OCI-LY7 (cell line): ENCODE data around the gene BAIAP2L1. TPM values are rescaled to one million over a fixed set of nuclear protein-coding genes. Genes with fewer than 3 reads are reported as not detected.

ENCODE experiments used
- BruUV-seq: library from RNA; stranded (reverse); fragments of 400-500 nt; replicated peaks from 2 replicates; lab custom pipeline; 2021; lab: Mats Ljungman, UMichigan
- CTCF ChIA-PET: fragments of 300-600 bp; sonication (Branson Sonifier 250); formaldehyde crosslinking; loops from one replicate; lab custom pipeline; 2022; ENCODE audit warnings: antibody characterized with exemption; ENCODE audit not compliant: unreplicated experiment; lab: Charles Lee
- POLR2A ChIA-PET: fragments of 300-600 bp; sonication (Branson Sonifier 250); formaldehyde crosslinking; loops from one replicate; lab custom pipeline; 2022; ENCODE audit warnings: antibody characterized with exemption; lab: Charles Lee
- DNase-seq: peaks from one replicate; pipeline ENCODE4 v3.0.0-alpha.2; 2015; ENCODE audit warnings: low spot score
- H2AFZ ChIP-seq: fragments of 200-600 bp; sonication (generic), shearing (Covaris generic); 2 replicates; pipeline ENCODE4 v1.6.1; 2014; ENCODE audit warnings: mild to moderate bottlenecking, antibody characterized with exemption, low read length, moderate library complexity
- H3K27ac ChIP-seq: fragments of 200-600 bp; sonication (generic); 2 replicates; pipeline ENCODE4 v1.5.1; 2014; ENCODE audit warnings: mixed run types, low read depth, mild to moderate bottlenecking, moderate library complexity, low read length, inconsistent platforms; ENCODE audit not compliant: poor library complexity, severe bottlenecking
- H3K36me3 ChIP-seq: fragments of 200-600 bp; sonication (generic); 2 replicates; pipeline ENCODE4 v1.6.1; 2014; ENCODE audit warnings: mild to moderate bottlenecking, antibody characterized with exemption, low read length, moderate library complexity, mixed read lengths; ENCODE audit not compliant: insufficient read depth
- H3K4me1 ChIP-seq: fragments of 200-600 bp; sonication (generic); 2 replicates; pipeline ENCODE4 v1.5.1; 2014; ENCODE audit warnings: mild to moderate bottlenecking, low read length; ENCODE audit not compliant: insufficient read depth, poor library complexity, severe bottlenecking
- H3K4me2 ChIP-seq: fragments of 200-600 bp; sonication (generic); 2 replicates; pipeline ENCODE4 v1.6.1; 2014; ENCODE audit warnings: mild to moderate bottlenecking, low read length
- H3K4me3 ChIP-seq: fragments of 200-600 bp; sonication (generic); 2 replicates; pipeline ENCODE4 v1.5.1; 2014; ENCODE audit warnings: mild to moderate bottlenecking, low read depth, low read length; ENCODE audit not compliant: poor library complexity, severe bottlenecking
- H3K79me2 ChIP-seq: fragments of 200-600 bp; sonication (generic); 2 replicates; pipeline ENCODE4 v1.6.1; 2016; ENCODE audit warnings: low read depth, mild to moderate bottlenecking, low read length, moderate library complexity, mixed read lengths; ENCODE audit not compliant: insufficient read depth
- H3K9me2 ChIP-seq: fragments of 200-600 bp; sonication (generic); 2 replicates; pipeline ENCODE4 v1.6.1; 2016; ENCODE audit warnings: mild to moderate bottlenecking, low read length, mixed read lengths; ENCODE audit not compliant: insufficient read depth
- H3K9me3 ChIP-seq: fragments of 200-600 bp; sonication (generic); 2 replicates; pipeline ENCODE4 v1.6.1; 2014; ENCODE audit warnings: mild to moderate bottlenecking, mixed run types, low read length, mixed read lengths
- H4K20me1 ChIP-seq: fragments of 200-600 bp; sonication (generic); 2 replicates; pipeline ENCODE4 v1.6.1; 2014; ENCODE audit warnings: mild to moderate bottlenecking, antibody characterized with exemption, low read length, moderate library complexity, mixed read lengths; ENCODE audit not compliant: insufficient read depth
- CTCF ChIP-seq: fragments of 200-600 bp; sonication (generic); conservative IDR thresholded peaks from 2 replicates; pipeline ENCODE4 v1.5.1; 2014; ENCODE audit warnings: mild to moderate bottlenecking, antibody characterized with exemption, low read length, moderate library complexity, mixed read lengths
- EZH2phosphoT487 ChIP-seq: fragments of 200-600 bp; sonication (generic); IDR thresholded peaks from 2 replicates; pipeline ENCODE4 v1.6.1; 2018; ENCODE audit warnings: low read depth, borderline replicate concordance, mild to moderate bottlenecking, mixed run types, antibody characterized with exemption, low read length, moderate library complexity, mixed read lengths
- intact Hi-C: fragments of 100-400 bp; cut with micrococcal nuclease; formaldehyde crosslinking; loops from one replicate; pipeline ENCODE4 v1.10.0; 2022; ENCODE audit not compliant: unreplicated experiment
- total RNA-seq, 2 experiments: library from RNA; depleted of rRNA in 1 of 2; stranded (reverse); fragments of >200 nt in 1 of 2; shearing (Covaris generic) in 1 of 2; gene quantifications; 2 replicates each; pipeline ENCODE4 v1.2.3, GENCODE V29; 2014 to 2022

Gene BAIAP2L1
- total RNA-seq, 2 experiments from 2014 or later: not detected

GRCh38 chr7:98374285-98374680 lies 26.6 kb downstream of the BAIAP2L1 start:
- POLR2A ChIA-PET: no interaction called here
- no peaks in the 10 kb centered on the region for H3K9me2 ChIP-seq
- no peak overlapping the region for H3K4me2 ChIP-seq
- intact Hi-C loops: no loop called here
- no peaks in the 10 kb centered on the region for H3K9me3 ChIP-seq
- H3K4me3 ChIP-seq: no peak overlapping the region
- CTCF ChIA-PET: no interaction called here
- no peaks in the 10 kb centered on the region for H3K79me2 ChIP-seq
- no peak for DNase-seq
- no peaks in the 10 kb centered on the region for H4K20me1 ChIP-seq
- no peaks in the 10 kb centered on the region for H3K4me1 ChIP-seq
- no peak overlapping the region for H2AFZ ChIP-seq
- H3K27ac ChIP-seq: no peak overlapping the region
- BruUV-seq: no TSS peak
- no peaks in the 10 kb centered on the region for H3K36me3 ChIP-seq
- TF ChIP-seq CTCF (no peak), EZH2phosphoT487 (no peak)

- no peaks in the 10 kb centered on the region for H3K9me3 ChIP-seq
- H4K20me1 ChIP-seq: no peaks in the 10 kb centered on the region
- H3K4me1 ChIP-seq: no peaks in the 10 kb centered on the region
- no peaks in the 10 kb centered on the region for H3K9me2 ChIP-seq
- intact Hi-C loops: no loop called here
- no peak overlapping the region for H3K27ac ChIP-seq
- no peak for DNase-seq
- H2AFZ ChIP-seq: no peak overlapping the region
- BruUV-seq: no TSS peak
- no peak overlapping the region for H3K4me2 ChIP-seq
- no peaks in the 10 kb centered on the region for H3K36me3 ChIP-seq
- H3K4me3 ChIP-seq: no peak overlapping the region
- no peak for TF ChIP-seq EZH2phosphoT487
- TF ChIP-seq CTCF: no peak
- H3K79me2 ChIP-seq: no peaks in the 10 kb centered on the region
- CTCF ChIA-PET: no interaction called here
- POLR2A ChIA-PET: no interaction called here
Observed at GRCh38 chr7:98372993-98373392, 27.9 kb downstream of the BAIAP2L1 start.

GRCh38 chr7:98369726-98370125 lies 31.2 kb downstream of the BAIAP2L1 start:
- Histone ChIP-seq H3K9me3 (no peaks in the 10 kb centered on the region), H3K79me2 (no peaks in the 10 kb centered on the region), H4K20me1 (no peaks in the 10 kb centered on the region), H2AFZ (no peak overlapping the region), H3K4me3 (no peak overlapping the region), H3K4me2 (no peak overlapping the region), H3K4me1 (no peaks in the 10 kb centered on the region), H3K27ac (no peak overlapping the region), H3K36me3 (no peaks in the 10 kb centered on the region), H3K9me2 (no peaks in the 10 kb centered on the region)
- no peak for DNase-seq
- TF ChIP-seq EZH2phosphoT487 (no peak), CTCF (no peak)
- POLR2A ChIA-PET: interaction anchor here (0.7 kb wide), 1 partner anchor 462 kb away, joined by 6 read pairs; no protein-coding TSS in a partner anchor
- CTCF ChIA-PET: no interaction called here
- no TSS peak for BruUV-seq
- intact Hi-C loops: no loop called here
